ENCODE data around the gene SLC31A2.
"Not testable (repeated sequence)": the region's sequence is repeated elsewhere in the genome, so short reads cannot be mapped to it uniquely, and the experiment has no call there.

SLC31A2 gene

DNA sequence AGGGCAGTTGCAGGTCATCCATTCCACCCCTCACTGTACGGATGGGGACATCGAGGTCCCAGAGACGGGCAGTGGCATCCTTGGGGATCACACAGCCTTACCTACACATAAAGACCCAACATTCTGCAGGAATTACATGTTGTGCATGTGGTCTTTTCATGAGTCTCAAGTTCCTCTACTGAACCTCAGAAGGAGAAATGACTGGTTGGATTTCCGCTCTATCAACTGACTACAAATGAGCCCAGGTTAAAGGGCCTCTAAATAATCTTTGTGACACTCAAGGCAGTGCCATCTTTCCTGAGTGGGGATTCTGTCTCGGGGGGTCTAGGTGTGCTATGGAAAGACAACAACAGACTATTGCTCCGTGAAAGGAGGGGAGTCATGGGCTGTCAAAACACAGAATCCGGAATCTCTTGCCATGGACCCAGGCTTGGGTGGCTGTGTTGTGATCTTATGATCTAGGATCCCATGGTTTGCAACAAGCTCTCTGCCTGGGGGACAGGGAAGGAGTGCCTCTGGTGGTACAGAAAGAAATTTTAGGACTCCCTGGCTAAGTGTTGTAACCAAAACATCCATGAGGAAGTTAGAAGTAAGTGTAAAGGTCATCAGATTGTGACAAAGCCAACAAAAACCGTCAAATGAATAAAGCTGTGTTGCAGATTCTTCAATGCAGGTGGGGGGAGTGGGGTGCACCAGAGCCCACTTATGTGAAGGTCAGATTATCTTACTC lies 1.9 kb upstream of the SLC31A2 start:
- DNase-seq: no peak
- in situ Hi-C loops (cut with HindIII; ENCODE audit: low pct_ligation_motif_present, low pct_unique_long_range_greater_than_20kb, low sequenced_read_pairs): no loop called here

DNA sequence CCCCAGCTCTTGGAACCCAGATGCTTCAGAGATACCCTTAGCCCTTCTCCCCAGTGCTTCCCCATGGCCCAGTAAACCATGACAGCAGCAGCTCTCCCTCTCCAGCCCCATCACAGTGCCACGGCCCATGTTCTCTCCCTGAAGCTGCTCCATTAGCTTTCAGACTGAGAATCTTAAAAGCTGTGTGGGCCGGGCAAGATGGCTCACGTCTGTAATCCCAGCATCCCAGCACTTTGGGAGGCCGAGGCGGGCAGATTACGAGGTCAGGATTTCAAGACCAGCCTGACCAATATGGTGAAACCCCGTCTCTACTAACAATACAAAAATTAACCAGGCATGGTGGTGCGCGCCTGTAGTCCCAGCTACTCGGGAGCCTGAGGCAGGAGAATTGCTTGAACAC lies 1.2 kb upstream of the SLC31A2 start:
- in situ Hi-C loops (cut with HindIII; ENCODE audit: low pct_ligation_motif_present, low pct_unique_long_range_greater_than_20kb, low sequenced_read_pairs); DNase-seq: not testable (repeated sequence)

DNA sequence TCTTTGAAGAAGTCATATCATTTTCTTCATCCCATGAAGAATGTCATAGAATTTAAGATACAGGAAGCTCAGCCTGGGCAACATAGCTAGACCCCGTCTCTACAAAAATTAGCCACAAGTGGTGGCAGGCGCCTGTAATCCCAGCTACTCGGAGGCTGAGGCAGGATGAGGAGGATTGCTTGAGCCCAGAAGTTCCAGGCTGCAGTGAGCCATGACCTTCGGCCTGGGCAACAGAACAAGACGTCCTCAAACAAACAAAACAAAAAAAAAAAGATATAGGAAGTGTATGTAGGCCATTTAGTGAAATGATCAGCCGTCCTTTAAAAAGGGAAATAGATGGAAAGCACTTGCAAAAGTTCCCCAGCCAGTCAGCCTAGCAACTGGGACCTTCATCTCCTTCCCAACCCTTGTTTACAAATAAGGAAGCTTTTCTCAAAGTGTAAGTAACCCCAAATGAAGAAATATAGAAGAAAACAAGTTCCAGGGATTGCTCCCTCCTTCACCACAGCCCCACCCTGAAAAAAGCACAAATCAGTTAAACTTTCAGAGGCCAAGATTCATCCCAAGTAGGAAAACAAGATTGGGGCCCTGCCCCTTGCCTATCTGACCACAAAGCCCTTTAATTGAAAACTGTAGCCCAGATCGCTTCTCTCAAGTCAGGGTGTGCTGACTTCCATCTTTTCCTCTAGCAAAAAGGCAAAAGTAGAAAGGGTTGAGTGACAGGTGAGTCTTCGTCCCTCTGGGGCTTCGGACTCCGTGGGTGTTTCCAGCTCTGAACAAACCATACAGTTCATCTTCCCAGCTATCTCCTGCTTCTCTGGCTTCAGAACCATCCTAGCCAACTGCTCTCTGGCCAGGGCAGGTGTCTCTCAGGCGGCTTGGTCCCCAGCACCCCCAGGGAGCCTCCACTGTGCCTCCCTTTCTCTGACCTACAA lies 1.2 kb downstream of the SLC31A2 start:
- no peak for DNase-seq
- in situ Hi-C loops (cut with HindIII; ENCODE audit: low pct_ligation_motif_present, low pct_unique_long_range_greater_than_20kb, low sequenced_read_pairs): no loop called here

DNA sequence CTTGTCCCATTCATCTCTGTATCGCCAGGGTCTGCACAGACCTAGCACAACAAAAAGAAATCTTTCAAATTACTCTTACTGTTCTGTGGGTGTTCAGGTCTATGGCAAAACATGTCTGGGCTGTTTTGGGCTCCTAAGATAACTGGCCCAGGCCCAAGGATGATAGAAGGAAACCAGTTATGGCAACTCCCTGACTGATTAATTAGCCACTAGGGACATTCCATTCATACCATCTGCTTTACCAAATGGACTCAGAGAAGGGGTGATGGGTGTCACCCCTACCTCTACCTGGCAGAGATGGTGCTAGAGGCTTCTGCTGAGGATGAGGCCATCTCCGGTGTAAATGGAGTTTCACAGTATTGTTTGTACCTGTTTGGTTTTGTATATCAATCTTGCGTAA lies 1.9 kb downstream of the SLC31A2 start:
- DNase-seq: no peak
- in situ Hi-C loops (cut with HindIII; ENCODE audit: low pct_ligation_motif_present, low pct_unique_long_range_greater_than_20kb, low sequenced_read_pairs): no loop called here

DNA sequence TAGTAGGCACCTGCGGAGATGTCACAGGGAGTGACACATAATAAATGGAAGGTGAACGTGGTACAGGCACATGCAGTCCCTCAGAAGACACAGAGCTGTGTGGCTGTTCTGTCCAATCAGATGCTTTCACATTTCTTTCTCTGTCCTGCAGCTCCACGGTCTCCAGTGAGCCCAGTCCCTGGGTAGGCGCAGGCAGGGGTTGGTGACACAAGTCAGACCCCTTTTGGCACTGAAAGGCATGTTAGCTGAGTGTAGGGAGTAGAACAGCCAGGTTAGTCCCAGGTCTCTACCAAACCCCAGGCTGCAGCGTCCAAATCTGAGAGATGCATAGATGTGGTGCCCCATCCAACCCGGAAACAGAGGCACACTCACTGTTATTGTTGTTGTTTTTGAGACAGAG lies 2.8 kb downstream of the SLC31A2 start:
- DNase-seq: no peak
- in situ Hi-C loops (cut with HindIII; ENCODE audit: low pct_ligation_motif_present, low pct_unique_long_range_greater_than_20kb, low sequenced_read_pairs): no loop called here

DNA sequence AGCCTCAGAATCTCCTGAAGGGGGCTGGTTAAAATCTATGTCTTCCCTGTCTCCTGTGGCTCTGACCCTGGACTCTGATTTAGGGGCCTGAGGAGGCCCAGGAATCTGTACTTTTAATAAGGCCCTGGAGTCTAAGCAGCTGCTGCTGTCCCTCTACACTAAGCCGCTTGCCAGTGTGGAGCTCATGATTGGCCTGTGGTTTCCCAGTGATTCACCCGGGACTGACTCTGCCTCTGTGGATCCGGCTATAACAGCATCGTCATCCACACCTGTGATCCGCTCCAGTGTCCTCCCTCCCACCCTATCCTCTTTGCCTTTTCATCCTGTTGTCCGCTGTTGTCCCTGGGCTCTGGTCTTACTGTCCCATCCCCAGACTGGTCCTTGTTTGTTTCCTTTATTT lies 3.7 kb downstream of the SLC31A2 start:
- in situ Hi-C loops (cut with HindIII; ENCODE audit: low pct_ligation_motif_present, low pct_unique_long_range_greater_than_20kb, low sequenced_read_pairs): no loop called here
- peak; percentile 61 for DNase-seq

DNA sequence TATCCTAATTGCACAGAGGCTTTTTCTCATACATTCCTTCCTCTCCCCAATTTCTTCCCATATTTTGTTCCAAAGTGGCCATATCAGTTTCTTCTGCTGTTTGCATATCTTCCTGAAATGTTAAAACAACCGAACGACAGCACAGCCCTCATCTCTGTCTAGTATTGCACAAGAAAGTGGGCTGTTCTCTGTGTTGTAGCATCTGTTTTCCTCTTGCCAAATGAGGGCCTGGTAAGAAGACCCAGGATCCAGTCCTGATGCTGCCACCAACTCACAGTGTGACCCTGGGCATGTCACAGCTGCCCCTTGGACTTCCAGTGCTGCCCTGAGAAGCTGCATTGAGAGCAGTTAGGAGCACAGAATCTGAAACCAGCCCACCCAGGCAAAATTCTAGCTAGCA lies 4.1 kb downstream of the SLC31A2 start:
- in situ Hi-C loops (cut with HindIII; ENCODE audit: low pct_ligation_motif_present, low pct_unique_long_range_greater_than_20kb, low sequenced_read_pairs): no loop called here
- DNase-seq: no peak

DNA sequence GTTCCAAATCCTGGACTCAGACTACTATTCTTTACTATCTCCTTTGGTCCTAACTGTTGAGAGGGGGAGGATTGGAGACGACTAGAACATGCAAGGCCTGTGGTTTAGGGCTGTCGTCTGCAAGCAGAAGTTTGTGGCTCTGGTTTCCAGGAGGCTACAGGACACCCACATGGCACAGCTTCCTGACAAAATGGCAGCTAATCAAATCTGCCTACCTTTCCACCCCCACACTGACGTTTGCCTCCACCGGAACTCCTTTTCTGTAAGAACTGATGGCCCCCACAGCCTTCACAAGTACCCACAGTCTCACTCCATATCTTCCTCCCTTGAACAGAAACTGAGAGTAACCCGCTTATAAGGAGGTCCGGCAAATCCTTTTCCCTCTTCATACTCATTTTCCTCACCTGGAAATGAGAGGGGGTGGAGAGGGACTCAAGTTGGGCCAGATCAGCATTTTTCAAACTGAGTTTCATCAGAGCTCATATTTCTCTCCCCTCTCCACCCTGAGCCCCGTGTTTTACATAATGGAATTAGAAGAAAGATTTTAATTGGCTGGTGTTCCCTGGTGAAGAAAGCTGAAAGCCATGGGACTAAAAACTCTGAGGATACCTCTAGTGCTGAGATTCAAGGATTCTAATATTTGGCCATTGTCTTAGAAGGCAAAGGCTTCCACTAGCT lies 5.2 kb downstream of the SLC31A2 start:
- no peak for DNase-seq
- in situ Hi-C loops (cut with HindIII; ENCODE audit: low pct_ligation_motif_present, low pct_unique_long_range_greater_than_20kb, low sequenced_read_pairs): no loop called here

DNA sequence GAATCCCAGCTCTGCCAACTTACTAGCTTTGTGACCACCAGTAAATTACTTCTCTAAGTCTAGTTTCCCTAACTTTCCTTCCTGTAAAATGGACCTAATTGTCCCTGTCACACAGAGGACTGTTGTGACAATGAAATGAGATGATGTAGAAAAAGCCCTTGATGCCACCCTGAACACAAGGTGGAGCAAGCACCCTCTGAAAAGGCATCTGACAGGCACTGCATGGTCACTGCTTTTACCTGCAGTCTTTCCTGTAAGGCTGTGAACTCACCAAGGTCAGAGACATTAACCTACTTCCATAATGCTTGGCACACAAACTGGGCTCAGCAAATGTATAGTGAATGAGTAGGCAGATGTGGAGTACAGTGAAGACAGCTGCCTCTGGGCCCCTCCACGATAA lies 6.1 kb downstream of the SLC31A2 start:
- in situ Hi-C loops (cut with HindIII; ENCODE audit: low pct_ligation_motif_present, low pct_unique_long_range_greater_than_20kb, low sequenced_read_pairs): no loop called here
- no peak for DNase-seq

DNA sequence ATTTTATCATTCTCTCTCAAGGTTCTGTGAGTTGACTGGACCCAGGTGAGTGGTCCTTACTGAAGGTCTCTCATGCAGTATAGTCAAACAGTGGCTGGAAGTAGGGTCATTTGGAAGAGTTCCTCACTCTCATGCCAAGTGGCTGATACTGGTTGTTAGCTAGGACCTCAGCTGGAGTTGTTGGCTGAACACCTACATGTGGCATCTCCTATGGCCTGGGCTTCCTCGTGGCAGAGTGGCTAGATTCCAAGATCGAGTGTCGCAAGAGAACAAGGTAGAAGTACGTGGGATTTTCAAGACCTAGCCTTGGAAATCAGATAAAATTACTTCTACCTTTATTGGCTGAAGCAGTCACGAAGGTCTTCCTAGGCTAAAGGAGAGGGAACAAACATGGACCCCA lies 7.6 kb downstream of the SLC31A2 start:
- DNase-seq: no peak
- in situ Hi-C loops (cut with HindIII; ENCODE audit: low pct_ligation_motif_present, low pct_unique_long_range_greater_than_20kb, low sequenced_read_pairs): no loop called here

DNA sequence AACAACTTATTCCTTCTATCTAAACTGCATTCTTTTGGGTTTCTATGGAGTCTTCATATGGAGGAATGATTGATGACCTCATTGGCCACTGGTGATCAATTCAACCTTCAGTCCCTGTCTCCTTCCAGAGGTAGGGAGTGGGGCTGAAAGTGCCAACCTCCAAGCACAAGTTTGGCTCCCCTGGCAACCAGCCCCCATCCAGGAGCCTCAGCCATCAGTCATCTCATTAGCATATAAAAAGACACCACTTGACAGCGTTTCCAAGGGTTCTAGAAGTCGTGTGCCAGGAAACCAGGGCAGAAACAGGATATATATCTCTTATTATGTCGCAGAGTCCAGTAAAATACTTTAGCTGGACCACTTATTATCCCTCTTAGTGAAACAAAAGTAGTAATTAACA lies 9.8 kb downstream of the SLC31A2 start:
- no peak for DNase-seq
- in situ Hi-C loops (cut with HindIII; ENCODE audit: low pct_ligation_motif_present, low pct_unique_long_range_greater_than_20kb, low sequenced_read_pairs): no loop called here

DNA sequence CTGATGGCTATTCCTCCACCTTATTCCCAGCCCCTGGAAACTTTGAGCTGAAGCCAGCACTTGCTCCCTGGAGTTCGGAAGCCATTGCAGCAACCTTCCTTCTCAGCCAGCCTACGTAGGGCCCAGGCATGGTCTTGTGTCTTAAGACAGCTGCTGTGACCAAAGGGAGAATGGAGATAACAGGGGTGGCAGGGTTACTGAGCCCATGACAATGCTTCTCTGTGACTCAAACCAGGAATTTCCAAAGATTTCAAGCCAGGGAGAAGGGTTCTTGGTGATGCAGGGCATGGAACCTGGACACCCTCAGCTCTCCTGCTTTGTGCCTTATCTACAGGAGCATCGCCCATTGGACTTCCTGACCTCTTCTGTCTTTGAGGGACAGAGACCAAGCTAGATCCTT lies 12.2 kb downstream of the SLC31A2 start:
- no peak for DNase-seq
- in situ Hi-C loops (cut with HindIII; ENCODE audit: low pct_ligation_motif_present, low pct_unique_long_range_greater_than_20kb, low sequenced_read_pairs): no loop called here

DNA sequence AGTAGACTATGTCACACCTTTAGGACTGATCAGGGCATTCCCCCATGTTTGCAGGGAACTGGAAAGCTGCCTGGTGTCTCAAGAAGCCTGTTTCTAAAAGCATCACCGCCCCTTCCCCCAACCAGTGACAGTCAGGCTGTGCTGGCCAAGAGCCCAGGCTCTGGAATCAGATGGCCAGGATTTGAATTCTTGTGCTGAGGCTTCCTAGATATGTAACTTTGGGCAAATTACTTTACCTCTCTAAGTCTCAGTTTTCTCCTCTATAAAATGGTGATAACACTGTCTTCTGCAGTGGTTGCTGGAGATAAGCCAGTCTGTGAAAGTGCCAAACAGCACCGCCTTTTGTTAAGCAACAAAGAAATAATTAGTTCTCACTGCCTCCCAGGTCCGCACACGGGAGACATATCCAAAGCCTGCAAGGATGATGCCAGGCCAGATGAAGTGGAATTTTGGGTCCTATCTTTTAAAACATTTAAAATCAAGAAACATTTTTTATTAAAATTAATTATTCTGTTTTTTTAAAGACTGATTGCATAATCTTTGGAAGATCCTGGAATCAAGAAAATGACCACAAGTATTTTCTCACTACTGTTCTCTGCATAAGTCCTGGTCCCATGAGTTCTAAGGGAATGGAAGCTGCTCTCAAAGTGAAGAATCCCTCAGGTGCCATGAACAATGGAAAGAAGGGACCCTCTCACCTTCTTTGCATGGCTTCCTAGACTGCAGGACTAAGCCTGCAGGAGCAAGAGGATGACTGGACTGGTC lies 13.9 kb downstream of the SLC31A2 start:
- in situ Hi-C loops (cut with HindIII; ENCODE audit: low pct_ligation_motif_present, low pct_unique_long_range_greater_than_20kb, low sequenced_read_pairs): no loop called here

DNA sequence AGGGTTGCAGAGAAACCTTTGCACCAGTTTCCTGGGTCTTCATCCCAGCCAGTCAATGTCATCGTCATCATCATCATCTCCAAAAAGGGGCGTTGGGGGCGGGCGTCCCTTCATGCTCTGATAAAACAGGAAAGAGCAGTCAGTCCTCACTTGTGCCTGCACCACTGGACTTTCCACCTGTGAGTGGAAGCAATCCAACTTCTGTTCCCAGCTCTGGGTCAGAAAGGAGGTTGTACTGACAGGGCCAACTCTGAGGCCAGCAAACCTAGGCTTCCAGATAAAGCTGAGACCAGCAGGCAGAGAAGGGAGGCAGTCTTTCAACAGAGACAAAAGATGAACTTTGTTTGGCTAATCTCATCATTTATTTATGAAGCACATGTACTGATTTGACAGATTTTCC lies 15.2 kb downstream of the SLC31A2 start:
- in situ Hi-C loops (cut with HindIII; ENCODE audit: low pct_ligation_motif_present, low pct_unique_long_range_greater_than_20kb, low sequenced_read_pairs): no loop called here
- no peak for DNase-seq

More for the DNA sequence above, 13.9 kb downstream of the SLC31A2 start:
- DNase-seq: no peak

DNA sequence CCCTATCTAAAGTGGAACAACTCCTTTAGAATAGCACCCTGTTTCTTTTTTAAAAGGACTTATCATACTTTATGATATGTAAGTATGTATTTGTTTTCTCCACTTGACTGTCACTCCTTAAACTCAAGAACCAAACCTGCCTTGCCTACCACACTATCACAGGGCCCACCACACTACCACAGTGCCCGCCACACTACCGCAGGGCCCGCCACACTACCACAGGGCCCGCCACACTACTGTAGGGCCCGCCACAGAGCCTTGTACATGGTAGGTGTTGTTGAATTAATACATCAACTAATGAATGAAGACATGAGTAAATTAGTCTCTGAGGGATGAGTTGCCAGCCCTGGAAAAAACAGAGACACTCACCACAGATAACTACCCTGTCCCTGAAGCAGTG lies 18.0 kb downstream of the SLC31A2 start:
- no peak for DNase-seq

DNA sequence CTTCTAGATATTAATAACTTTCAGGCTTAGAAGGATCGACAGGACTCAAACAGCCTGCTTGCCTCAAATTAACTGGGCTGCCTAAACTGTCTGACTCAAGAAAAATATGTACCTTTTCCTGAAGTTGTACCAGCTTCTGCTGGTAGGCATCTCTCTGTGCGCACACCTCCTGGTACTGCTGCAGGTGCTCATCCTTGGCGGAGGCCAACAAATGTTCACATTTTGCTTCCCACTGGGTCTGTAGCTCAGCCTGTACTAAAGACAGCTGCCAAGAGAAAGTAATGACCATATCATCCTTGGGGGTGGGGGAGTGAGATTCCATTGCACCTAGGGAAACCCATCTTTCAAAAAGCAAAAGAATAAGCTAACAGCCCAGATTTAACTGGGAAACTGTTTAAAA lies 22.5 kb downstream of the SLC31A2 start:
- in situ Hi-C loops (cut with HindIII; ENCODE audit: low pct_ligation_motif_present, low pct_unique_long_range_greater_than_20kb, low sequenced_read_pairs): no loop called here
- DNase-seq: no peak

More for the DNA sequence above, 18.0 kb downstream of the SLC31A2 start:
- in situ Hi-C loops (cut with HindIII; ENCODE audit: low pct_ligation_motif_present, low pct_unique_long_range_greater_than_20kb, low sequenced_read_pairs): no loop called here

DNA sequence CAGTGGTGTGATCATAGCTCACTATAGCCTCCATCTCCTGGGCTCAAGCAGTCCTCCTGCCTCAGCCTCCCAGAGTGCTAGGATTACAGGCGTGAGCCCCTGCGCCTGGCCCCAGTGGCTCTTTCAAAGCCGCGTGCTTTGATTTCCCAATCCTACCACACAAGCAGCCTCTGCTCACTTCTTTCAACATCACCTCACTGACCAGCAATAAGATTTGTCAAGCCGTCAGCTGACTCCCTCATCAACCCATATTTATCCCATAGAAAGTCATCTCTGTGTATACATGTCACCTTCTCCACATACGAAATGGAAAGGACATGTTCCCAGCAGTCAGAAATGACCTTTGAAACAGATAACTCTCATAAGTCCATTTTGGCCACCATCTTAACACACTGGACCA lies 26.0 kb downstream of the SLC31A2 start:
- in situ Hi-C loops (cut with HindIII; ENCODE audit: low pct_ligation_motif_present, low pct_unique_long_range_greater_than_20kb, low sequenced_read_pairs): no loop called here
- DNase-seq: no peak

DNA sequence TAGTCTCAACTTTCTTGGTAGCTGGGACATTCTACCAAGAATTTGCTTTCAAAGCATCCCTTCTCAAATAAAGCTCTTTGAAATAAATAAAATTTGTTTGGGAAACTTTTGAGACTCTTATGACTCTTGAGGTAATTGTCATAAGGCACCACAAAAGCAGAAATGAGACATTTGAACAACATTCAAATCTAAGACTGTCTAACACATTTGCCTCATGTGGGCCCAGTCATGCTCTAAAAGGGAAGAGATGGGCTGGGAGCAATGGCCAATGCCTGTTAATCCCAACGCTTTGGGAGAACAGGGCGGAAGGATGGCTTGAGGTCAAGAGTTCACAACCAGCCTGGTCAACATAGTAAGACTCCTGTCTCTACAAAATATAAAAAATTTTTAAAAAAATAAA lies 26.4 kb downstream of the SLC31A2 start:
- in situ Hi-C loops (cut with HindIII; ENCODE audit: low pct_ligation_motif_present, low pct_unique_long_range_greater_than_20kb, low sequenced_read_pairs): no loop called here
- DNase-seq: no peak

DNA sequence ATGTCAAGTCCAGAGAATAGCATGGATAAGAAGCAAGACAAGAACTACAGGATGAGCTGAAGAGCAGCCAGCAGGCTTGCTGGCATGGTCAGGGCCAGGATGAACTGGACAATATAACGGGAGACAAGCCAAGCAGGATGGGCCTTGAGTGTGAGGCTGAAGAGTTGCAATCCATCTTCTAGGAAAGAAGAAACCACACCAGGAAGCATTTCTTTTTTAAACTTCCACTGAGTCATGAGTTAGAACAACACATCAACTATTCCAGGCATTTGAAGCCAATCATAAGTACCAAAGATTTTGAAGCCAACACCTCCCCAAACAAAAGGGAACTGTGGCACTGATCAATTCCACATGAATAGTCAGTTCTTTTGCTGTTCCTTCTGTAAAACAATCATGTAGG lies 27.3 kb downstream of the SLC31A2 start:
- DNase-seq: no peak
- in situ Hi-C loops (cut with HindIII; ENCODE audit: low pct_ligation_motif_present, low pct_unique_long_range_greater_than_20kb, low sequenced_read_pairs): no loop called here

Measured in ACHN (cell line).